SKM-1 treated with dmso at 0.1 percent for 144 hours (cell line): Measurements from ENCODE around the gene SLC25A4.
"Not testable (repeated sequence)": the region's sequence is repeated elsewhere in the genome, so short reads cannot be mapped to it uniquely, and the experiment has no call there.

Experiments
- DNase-seq: peaks from one replicate; lab custom pipeline; 2025; ENCODE audit not compliant: unreplicated experiment; lab: John Stamatoyannopoulos, UW

SLC25A4 gene

GRCh38 chr4:185142912-185143600, at the start of gene SLC25A4:
Gene SLC25A4, plus strand, starts transcription at chr4:185143266. Its CDS starts 107 bp downstream, at chr4:185143373.
- DNase-seq: peak; percentile 68

GRCh38 chr4:185093603-185094002, 49.5 kb upstream of the SLC25A4 start:
- no peak for DNase-seq

- DNase-seq: peak; percentile 19
Measured at GRCh38 chr4:185096032-185096653, 46.9 kb upstream of the SLC25A4 start.

GRCh38 chr4:185098474-185098873, 44.6 kb upstream of the SLC25A4 start:
- DNase-seq: no peak

- no peak for DNase-seq
Measured at GRCh38 chr4:185099024-185099682, 43.9 kb upstream of the SLC25A4 start.

- no peak for DNase-seq
Measured at GRCh38 chr4:185099940-185100339, 43.1 kb upstream of the SLC25A4 start.

- DNase-seq: no peak
Measured at GRCh38 chr4:185100423-185100822, 42.6 kb upstream of the SLC25A4 start.

- no peak for DNase-seq
Measured at GRCh38 chr4:185101354-185101890, 41.6 kb upstream of the SLC25A4 start.

GRCh38 chr4:185104733-185105132, 38.3 kb upstream of the SLC25A4 start:
- DNase-seq: no peak

GRCh38 chr4:185106353-185106752, 36.7 kb upstream of the SLC25A4 start:
- no peak for DNase-seq

GRCh38 chr4:185107574-185107973, 35.5 kb upstream of the SLC25A4 start:
- not testable (repeated sequence) for DNase-seq

- DNase-seq: no peak
Measured at GRCh38 chr4:185108185-185108584, 34.9 kb upstream of the SLC25A4 start.

- no peak for DNase-seq
Measured at GRCh38 chr4:185108669-185109068, 34.4 kb upstream of the SLC25A4 start.

- no peak for DNase-seq
Measured at GRCh38 chr4:185109736-185110135, 33.3 kb upstream of the SLC25A4 start.

- no peak for DNase-seq
Measured at GRCh38 chr4:185110375-185110823, 32.7 kb upstream of the SLC25A4 start.

- DNase-seq: peak; percentile 16
Measured at GRCh38 chr4:185112104-185112503, 31.0 kb upstream of the SLC25A4 start.

- DNase-seq: no peak
Measured at GRCh38 chr4:185113340-185113739, 29.7 kb upstream of the SLC25A4 start.

GRCh38 chr4:185115827-185116232, 27.2 kb upstream of the SLC25A4 start:
- DNase-seq: no peak

GRCh38 chr4:185117300-185117934, 25.6 kb upstream of the SLC25A4 start:
- DNase-seq: no peak

GRCh38 chr4:185118876-185119275, 24.2 kb upstream of the SLC25A4 start:
- no peak for DNase-seq

- not testable (repeated sequence) for DNase-seq
Measured at GRCh38 chr4:185119467-185119866, 23.6 kb upstream of the SLC25A4 start.
